Measurements from ENCODE around the gene PGPEP1. TPM values are rescaled to one million over a fixed set of nuclear protein-coding genes. Genes with fewer than 3 reads are reported as not detected.

PGPEP1 gene
- total RNA-seq, 1 donor from 2014 or later: 23.2 TPM

GRCh38 chr19:18306209-18306887 lies 34.0 kb upstream of the PGPEP1 start:
- Mint-ChIP-seq H3K9me3 (no peaks in the 10 kb centered on the region), H3K27me3 (ENCODE audit: low read depth) (no peaks in the 10 kb centered on the region), H3K36me3 (peaks cover 7% of the 10 kb centered on the region), H3K4me3 (no peak overlapping the region), H3K4me1 (peaks cover 21% of the 10 kb centered on the region), H3K27ac (peak overlapping the region; percentile 86)
- no peak for DNase-seq (ENCODE audit: low spot score in 2 of 2, unreplicated experiment in 2 of 2)
- no peak for TF ChIP-seq CTCF (IDR thresholded peaks at IDR 0.05; ENCODE audit: unreplicated experiment)

GRCh38 chr19:18306888-18307260 lies 33.5 kb upstream of the PGPEP1 start:
- H3K4me3 Mint-ChIP-seq: no peak overlapping the region
- no peaks in the 10 kb centered on the region for H3K9me3 Mint-ChIP-seq
- H3K4me1 Mint-ChIP-seq: peaks cover 21% of the 10 kb centered on the region
- peak overlapping the region; percentile 89 for H3K27ac Mint-ChIP-seq
- DNase-seq (ENCODE audit: low spot score in 2 of 2, unreplicated experiment in 2 of 2): no peak
- TF ChIP-seq CTCF (IDR thresholded peaks at IDR 0.05; ENCODE audit: unreplicated experiment): no peak
- H3K36me3 Mint-ChIP-seq: peaks cover 7% of the 10 kb centered on the region
- H3K27me3 Mint-ChIP-seq (ENCODE audit: low read depth): no peaks in the 10 kb centered on the region

GRCh38 chr19:18307271-18307681 lies 33.1 kb upstream of the PGPEP1 start:
- TF ChIP-seq CTCF (IDR thresholded peaks at IDR 0.05; ENCODE audit: unreplicated experiment): no peak
- H3K27me3 Mint-ChIP-seq (ENCODE audit: low read depth): no peaks in the 10 kb centered on the region

GRCh38 chr19:18308051-18308947 lies 32.1 kb upstream of the PGPEP1 start:
- H3K4me1 Mint-ChIP-seq: peaks cover 19% of the 10 kb centered on the region
- DNase-seq (ENCODE audit: low spot score in 2 of 2, unreplicated experiment in 2 of 2): no peak
- no peaks in the 10 kb centered on the region for H3K9me3 Mint-ChIP-seq
- no peaks in the 10 kb centered on the region for H3K27me3 Mint-ChIP-seq (ENCODE audit: low read depth)
- peaks cover 11% of the 10 kb centered on the region for H3K36me3 Mint-ChIP-seq
- TF ChIP-seq CTCF (IDR thresholded peaks at IDR 0.05; ENCODE audit: unreplicated experiment): no peak
- H3K27ac Mint-ChIP-seq: no peak overlapping the region
- no peak overlapping the region for H3K4me3 Mint-ChIP-seq

More at GRCh38 chr19:18307271-18307681, 33.1 kb upstream of the PGPEP1 start:
- H3K4me3 Mint-ChIP-seq: no peak overlapping the region
- peaks cover 21% of the 10 kb centered on the region for H3K4me1 Mint-ChIP-seq
- no peak for DNase-seq (ENCODE audit: low spot score in 2 of 2, unreplicated experiment in 2 of 2)
- H3K27ac Mint-ChIP-seq: peak overlapping the region; percentile 89
- H3K36me3 Mint-ChIP-seq: peaks cover 7% of the 10 kb centered on the region
- H3K9me3 Mint-ChIP-seq: no peaks in the 10 kb centered on the region

- no peak for DNase-seq (ENCODE audit: low spot score in 2 of 2, unreplicated experiment in 2 of 2)
- H3K4me3 Mint-ChIP-seq: no peak overlapping the region
- no peak for TF ChIP-seq CTCF (IDR thresholded peaks at IDR 0.05; ENCODE audit: unreplicated experiment)
- H3K36me3 Mint-ChIP-seq: peaks cover 11% of the 10 kb centered on the region
- H3K9me3 Mint-ChIP-seq: no peaks in the 10 kb centered on the region
- H3K27ac Mint-ChIP-seq: no peak overlapping the region
- H3K4me1 Mint-ChIP-seq: peaks cover 13% of the 10 kb centered on the region
- H3K27me3 Mint-ChIP-seq (ENCODE audit: low read depth): no peaks in the 10 kb centered on the region
Measured at GRCh38 chr19:18308948-18309325, 31.5 kb upstream of the PGPEP1 start.
